Fibroblast of the conjunctiva (primary cell): ENCODE data around the gene IKBKG.
"Not testable (repeated sequence)": the region's sequence is repeated elsewhere in the genome, so short reads cannot be mapped to it uniquely, and the experiment has no call there.

ENCODE experiments used
- DNase-seq: peaks from one replicate; pipeline ENCODE4 v3.0.0-alpha.2; 2010; ENCODE audit warnings: low read depth

The IKBKG gene

GRCh38 chrX:154547245-154548027, at the start of gene IKBKG:
TSS of gene IKBKG (plus strand) at chrX:154547620. CDS start at chrX:154552003, 4,383 bp downstream.
- peak; percentile 84 for DNase-seq

GRCh38 chrX:154501423-154501822, 46.0 kb upstream of the IKBKG start:
- not testable (repeated sequence) for DNase-seq

GRCh38 chrX:154502098-154502497, 45.3 kb upstream of the IKBKG start:
- DNase-seq: no peak

GRCh38 chrX:154502989-154503388, 44.4 kb upstream of the IKBKG start:
- no peak for DNase-seq

GRCh38 chrX:154505734-154506133, 41.7 kb upstream of the IKBKG start:
- DNase-seq: no peak

- no peak for DNase-seq
Measured at GRCh38 chrX:154506483-154507332, 40.7 kb upstream of the IKBKG start.

- no peak for DNase-seq
Measured at GRCh38 chrX:154507673-154508383, 39.6 kb upstream of the IKBKG start.

GRCh38 chrX:154508384-154508745, 39.1 kb upstream of the IKBKG start:
- DNase-seq: no peak

- no peak for DNase-seq
Measured at GRCh38 chrX:154509455-154509854, 38.0 kb upstream of the IKBKG start.

GRCh38 chrX:154511761-154512160, 35.7 kb upstream of the IKBKG start:
- no peak for DNase-seq

GRCh38 chrX:154512879-154513553, 34.4 kb upstream of the IKBKG start:
- no peak for DNase-seq

- DNase-seq: no peak
Measured at GRCh38 chrX:154513716-154514115, 33.7 kb upstream of the IKBKG start.

- no peak for DNase-seq
Measured at GRCh38 chrX:154515090-154515965, 32.1 kb upstream of the IKBKG start.

GRCh38 chrX:154515966-154516655, 31.3 kb upstream of the IKBKG start, which contains the start of gene FAM3A:
TSS of gene FAM3A (minus strand) at chrX:154516232. CDS start at chrX:154515772, 460 bp downstream.
- peak; percentile 87 for DNase-seq

- peak; percentile 37 for DNase-seq
Measured at GRCh38 chrX:154516656-154517100, 30.7 kb upstream of the IKBKG start.

- DNase-seq: no peak
Measured at GRCh38 chrX:154517101-154517781, 30.2 kb upstream of the IKBKG start.

- DNase-seq: no peak
Measured at GRCh38 chrX:154519389-154519788, 28.0 kb upstream of the IKBKG start.

- DNase-seq: no peak
Measured at GRCh38 chrX:154525606-154526490, 21.6 kb upstream of the IKBKG start.
